OCI-LY3 (cell line): ENCODE results near the gene PDX1.

ENCODE experiments used
- H2AFZ ChIP-seq: fragments of 200-600, 300-600 bp; shearing (Covaris generic); 2 replicates; pipeline ENCODE4 v1.6.0; 2014; ENCODE audit warnings: antibody characterized with exemption, low read depth, low read length
- H3K27ac ChIP-seq: fragments of 200-600, 300-600 bp; sonication (generic); 2 replicates; pipeline ENCODE4 v1.5.1; 2014; ENCODE audit warnings: mild to moderate bottlenecking, low read length, moderate library complexity, mixed read lengths
- H3K27me3 ChIP-seq: fragments of 200-600, 300-600 bp; sonication (generic); 2 replicates; pipeline ENCODE4 v1.6.1; 2014; ENCODE audit warnings: low read depth, low read length, mixed read lengths
- H3K36me3 ChIP-seq: fragments of 200-600, 300-600 bp; sonication (generic); replicated peaks from 2 replicates; pipeline ENCODE3; 2014; ENCODE audit warnings: low read depth, low read length, mixed read lengths
- H3K4me1 ChIP-seq: fragments of 300-600, 200-600 bp; sonication (generic); 2 replicates; pipeline ENCODE4 v1.6.1; 2014; ENCODE audit warnings: low read length, mixed read lengths
- H3K4me2 ChIP-seq: fragments of 200-600, 300-600 bp; sonication (generic); 2 replicates; pipeline ENCODE4 v1.6.1; 2014; ENCODE audit warnings: low read length, mixed read lengths
- H3K4me3 ChIP-seq: fragments of 300-600, 200-600 bp; sonication (generic); 2 replicates; pipeline ENCODE4 v1.5.1; 2014; ENCODE audit warnings: antibody characterized with exemption, mild to moderate bottlenecking, low read length, moderate library complexity
- H3K79me2 ChIP-seq: fragments of 300-600, 200-600 bp; shearing (Covaris generic); 2 replicates; pipeline ENCODE4 v1.6.1; 2014; ENCODE audit warnings: mild to moderate bottlenecking, low read length, mixed read lengths
- H3K9ac ChIP-seq: fragments of 300-600, 200-600 bp; shearing (Covaris generic); 2 replicates; pipeline ENCODE4 v1.6.0; 2014; ENCODE audit warnings: mild to moderate bottlenecking, low read length, moderate library complexity
- H3K9me3 ChIP-seq: fragments of 200-600, 300-600 bp; shearing (Covaris generic); 2 replicates; pipeline ENCODE4 v1.6.1; 2014; ENCODE audit warnings: low read length, mixed read lengths; ENCODE audit not compliant: insufficient read depth
- H4K20me1 ChIP-seq: fragments of 200-600, 300-600 bp; sonication (generic); 2 replicates; pipeline ENCODE4 v1.6.1; 2016; ENCODE audit warnings: low read length, mixed read lengths; ENCODE audit not compliant: insufficient read depth
- CTCF ChIP-seq: fragments of 200-600, 300-600 bp; sonication (generic); IDR thresholded peaks from 2 replicates; pipeline ENCODE4 v1.5.1; 2014; ENCODE audit warnings: antibody characterized with exemption, low read length, low read depth
- EZH2phosphoT487 ChIP-seq: fragments of 200-600 bp; shearing (Covaris generic); IDR thresholded peaks from 2 replicates; pipeline ENCODE4 v1.6.1; 2018; ENCODE audit warnings: antibody characterized with exemption, mixed run types, low read depth

PDX1 gene

GRCh38 chr13:27929868-27930267, 10.1 kb downstream of the PDX1 start:
- no peaks in the 10 kb centered on the region for H4K20me1 ChIP-seq
- H3K36me3 ChIP-seq: no peaks in the 10 kb centered on the region
- no peak overlapping the region for H3K9ac ChIP-seq
- no peak overlapping the region for H3K4me2 ChIP-seq
- no peaks in the 10 kb centered on the region; the same call in 1 of the 2 replicates for H3K27me3 ChIP-seq
- H3K4me3 ChIP-seq: no peak overlapping the region
- H3K27ac ChIP-seq: no peak overlapping the region
- H3K79me2 ChIP-seq: no peaks in the 10 kb centered on the region
- H3K4me1 ChIP-seq: peaks cover 5% of the 10 kb centered on the region
- no peak for TF ChIP-seq CTCF
- TF ChIP-seq EZH2phosphoT487: no peak
- no peaks in the 10 kb centered on the region for H3K9me3 ChIP-seq
- H2AFZ ChIP-seq: no peak overlapping the region

GRCh38 chr13:27933118-27933517, 13.3 kb downstream of the PDX1 start:
- Histone ChIP-seq H3K4me1 (peaks cover 5% of the 10 kb centered on the region), H2AFZ (peak overlapping the region; percentile 0; the same call in 1 of the 2 replicates), H3K79me2 (no peaks in the 10 kb centered on the region), H3K9ac (no peak overlapping the region), H3K27ac (no peak overlapping the region), H3K27me3 (no peaks in the 10 kb centered on the region), H3K9me3 (no peaks in the 10 kb centered on the region), H4K20me1 (no peaks in the 10 kb centered on the region), H3K4me3 (no peak overlapping the region), H3K4me2 (no peak overlapping the region), H3K36me3 (no peaks in the 10 kb centered on the region)
- no peak for TF ChIP-seq EZH2phosphoT487
- no peak for TF ChIP-seq CTCF

- Histone ChIP-seq H2AFZ (peak overlapping the region; percentile 35; the same call in 1 of the 2 replicates), H3K4me2 (no peak overlapping the region)
- TF ChIP-seq CTCF (no peak), EZH2phosphoT487 (no peak)
Observed at GRCh38 chr13:27933580-27934328, 14.0 kb downstream of the PDX1 start.

GRCh38 chr13:27942972-27943371, 23.2 kb downstream of the PDX1 start:
- TF ChIP-seq CTCF (no peak), EZH2phosphoT487 (no peak)
- H3K27ac ChIP-seq: no peak overlapping the region
- no peaks in the 10 kb centered on the region for H3K4me1 ChIP-seq
- no peak overlapping the region for H3K4me3 ChIP-seq
- no peaks in the 10 kb centered on the region for H4K20me1 ChIP-seq
- H3K79me2 ChIP-seq: no peaks in the 10 kb centered on the region
- H3K36me3 ChIP-seq: no peaks in the 10 kb centered on the region
- peaks cover 4% of the 10 kb centered on the region; the same call in 1 of the 2 replicates for H3K9me3 ChIP-seq
- H3K4me2 ChIP-seq: no peak overlapping the region
- H3K9ac ChIP-seq: no peak overlapping the region
- H3K27me3 ChIP-seq: no peaks in the 10 kb centered on the region
- no peak overlapping the region for H2AFZ ChIP-seq

More at GRCh38 chr13:27933580-27934328, 14.0 kb downstream of the PDX1 start:
- Histone ChIP-seq H3K27ac (no peak overlapping the region), H3K9ac (no peak overlapping the region), H3K27me3 (no peaks in the 10 kb centered on the region), H3K4me3 (no peak overlapping the region), H3K79me2 (no peaks in the 10 kb centered on the region), H3K4me1 (peaks cover 5% of the 10 kb centered on the region), H3K36me3 (no peaks in the 10 kb centered on the region), H4K20me1 (no peaks in the 10 kb centered on the region), H3K9me3 (no peaks in the 10 kb centered on the region)
